ENCODE measurements around the gene OAS2.

DNA sequence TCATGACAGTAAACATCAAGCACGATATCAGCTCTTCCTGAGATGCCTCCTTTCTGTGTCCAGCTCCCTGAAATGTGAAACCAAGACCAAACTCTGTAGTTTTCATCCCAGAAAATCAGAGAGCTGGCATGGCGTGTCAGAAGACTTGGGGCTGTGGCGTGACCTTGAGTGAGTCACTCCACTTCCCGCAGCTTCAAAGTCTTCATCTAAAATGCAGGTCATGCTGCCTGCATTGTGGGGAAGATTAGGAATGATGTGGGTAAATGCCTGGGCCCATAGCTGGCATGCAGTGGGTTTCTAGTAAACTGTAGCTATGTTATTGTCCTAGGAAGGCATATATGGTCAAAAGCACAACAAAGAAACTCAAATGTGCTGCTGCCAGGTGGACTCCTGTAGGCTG lies 28.8 kb downstream of the OAS2 start:
- TF ChIP-seq HDAC1 (IDR thresholded peaks at IDR 0.05) (no peak), ZSCAN32 (CRISPR knock-in tag; IDR thresholded peaks at IDR 0.05) (no peak), FOXA1 (IDR thresholded peaks at IDR 0.05; ENCODE audit: borderline replicate concordance) (no peak), PHF8 (IDR thresholded peaks at IDR 0.05; ENCODE audit: borderline replicate concordance, low read length) (no peak), MIER1 (IDR thresholded peaks at IDR 0.05; ENCODE audit: low read depth) (no peak), SMC3 (conservative IDR thresholded peaks at IDR 0.05; ENCODE audit: insufficient read depth, low read depth, low read length) (no peak), NFATC3 (IDR thresholded peaks at IDR 0.05) (no peak)
- TF ChIP-seq, protein P1, sequence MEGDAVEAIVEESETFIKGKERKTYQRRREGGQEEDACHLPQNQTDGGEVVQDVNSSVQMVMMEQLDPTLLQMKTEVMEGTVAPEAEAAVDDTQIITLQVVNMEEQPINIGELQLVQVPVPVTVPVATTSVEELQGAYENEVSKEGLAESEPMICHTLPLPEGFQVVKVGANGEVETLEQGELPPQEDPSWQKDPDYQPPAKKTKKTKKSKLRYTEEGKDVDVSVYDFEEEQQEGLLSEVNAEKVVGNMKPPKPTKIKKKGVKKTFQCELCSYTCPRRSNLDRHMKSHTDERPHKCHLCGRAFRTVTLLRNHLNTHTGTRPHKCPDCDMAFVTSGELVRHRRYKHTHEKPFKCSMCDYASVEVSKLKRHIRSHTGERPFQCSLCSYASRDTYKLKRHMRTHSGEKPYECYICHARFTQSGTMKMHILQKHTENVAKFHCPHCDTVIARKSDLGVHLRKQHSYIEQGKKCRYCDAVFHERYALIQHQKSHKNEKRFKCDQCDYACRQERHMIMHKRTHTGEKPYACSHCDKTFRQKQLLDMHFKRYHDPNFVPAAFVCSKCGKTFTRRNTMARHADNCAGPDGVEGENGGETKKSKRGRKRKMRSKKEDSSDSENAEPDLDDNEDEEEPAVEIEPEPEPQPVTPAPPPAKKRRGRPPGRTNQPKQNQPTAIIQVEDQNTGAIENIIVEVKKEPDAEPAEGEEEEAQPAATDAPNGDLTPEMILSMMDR (IDR thresholded peaks at IDR 0.05 in 2 of 3, conservative IDR thresholded peaks at IDR 0.05 in 1 of 3; ENCODE audit: insufficient read depth in 2 of 3, low read depth in 1 of 3, low read length in 3 of 3): no peak
